Activated T-cell treated with anti-CD3 and anti-CD28 coated beads for 1 hour (primary cell): Measurements from ENCODE around the gene UNKL.

Source experiments
- DNase-seq: peaks from one replicate; pipeline ENCODE4 v3.0.0-alpha.2; 2020; ENCODE audit warnings: low read depth

UNKL gene

DNA sequence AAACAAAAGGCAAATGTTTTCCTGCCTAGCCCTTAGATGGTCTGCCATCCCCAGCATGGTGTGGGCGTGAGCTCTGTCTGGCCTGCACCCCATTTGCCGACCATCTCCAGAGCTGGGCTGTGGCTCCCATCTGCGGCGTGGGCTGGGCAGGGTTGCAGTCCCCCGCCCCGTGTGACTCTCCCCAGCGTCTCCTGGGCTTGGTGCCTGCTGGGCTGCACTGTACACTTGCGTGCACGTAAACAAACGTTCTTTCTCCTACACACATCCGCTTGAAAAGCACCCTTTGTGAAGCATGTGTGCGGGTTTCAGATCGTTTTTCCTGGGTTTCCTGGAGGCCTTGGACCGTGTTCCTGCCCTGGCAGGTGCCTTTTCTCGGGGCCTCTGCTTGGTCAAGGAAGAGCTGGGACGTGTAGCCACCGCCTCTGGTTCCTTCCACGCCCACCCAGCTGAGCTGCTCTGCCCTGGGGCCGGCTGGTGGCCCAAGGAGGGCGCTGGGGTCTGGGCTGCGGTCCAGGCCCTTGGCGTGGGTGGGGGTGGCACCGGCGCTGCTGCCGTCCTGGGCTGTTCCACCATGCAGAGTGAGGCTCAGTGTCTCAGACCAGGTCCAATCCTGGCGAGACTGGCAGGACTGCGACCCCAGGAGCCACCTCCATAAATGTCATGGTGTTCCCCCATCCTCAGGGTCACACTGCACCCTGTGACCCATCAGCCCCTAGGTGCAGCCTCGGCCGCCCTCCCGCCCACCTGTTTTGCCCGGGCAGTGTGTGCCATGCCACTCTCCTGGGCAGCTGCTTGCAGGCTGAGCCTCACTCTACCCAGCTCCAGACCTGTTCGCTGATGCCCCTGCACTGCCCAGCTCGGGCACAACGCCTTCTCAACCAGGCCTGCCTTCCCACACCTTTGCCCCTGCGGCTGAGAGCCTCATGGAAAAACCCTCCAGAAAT is 90.9 kb downstream of the UNKL start:
- no peak for DNase-seq

GRCh38 chr16:1322407-1322806 is 92.1 kb downstream of the UNKL start:
- DNase-seq, result no peak

- no peak for DNase-seq
Measured at GRCh38 chr16:1320658-1321240, 93.8 kb downstream of the UNKL start.

DNA sequence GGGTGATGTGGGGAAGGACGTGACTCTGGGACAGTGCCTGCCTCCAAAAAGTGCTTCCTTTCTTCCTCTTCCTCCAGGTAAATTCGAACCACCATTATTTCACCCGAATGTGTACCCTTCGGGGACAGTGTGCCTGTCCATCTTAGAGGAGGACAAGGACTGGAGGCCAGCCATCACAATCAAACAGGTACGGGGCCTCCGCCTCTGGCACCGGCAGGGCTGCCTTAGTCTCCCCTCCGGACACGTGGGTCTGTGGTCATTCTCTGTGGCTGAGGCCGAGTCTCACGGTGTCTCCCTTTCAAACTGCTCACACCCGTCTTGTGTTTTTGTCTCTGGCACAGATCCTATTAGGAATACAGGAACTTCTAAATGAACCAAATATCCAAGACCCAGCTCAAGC is 94.4 kb downstream of the UNKL start:
- DNase-seq, result no peak

- no peak for DNase-seq
Measured at GRCh38 chr16:1319041-1319440, 95.5 kb downstream of the UNKL start.

- DNase-seq, result no peak
Measured at GRCh38 chr16:1318268-1318545, 96.3 kb downstream of the UNKL start.

GRCh38 chr16:1317479-1318267 is 96.8 kb downstream of the UNKL start:
- no peak for DNase-seq

GRCh38 chr16:1316033-1316405 is 98.5 kb downstream of the UNKL start:
- no peak for DNase-seq

GRCh38 chr16:1315081-1316032 is 99.1 kb downstream of the UNKL start:
- DNase-seq, result no peak

DNA sequence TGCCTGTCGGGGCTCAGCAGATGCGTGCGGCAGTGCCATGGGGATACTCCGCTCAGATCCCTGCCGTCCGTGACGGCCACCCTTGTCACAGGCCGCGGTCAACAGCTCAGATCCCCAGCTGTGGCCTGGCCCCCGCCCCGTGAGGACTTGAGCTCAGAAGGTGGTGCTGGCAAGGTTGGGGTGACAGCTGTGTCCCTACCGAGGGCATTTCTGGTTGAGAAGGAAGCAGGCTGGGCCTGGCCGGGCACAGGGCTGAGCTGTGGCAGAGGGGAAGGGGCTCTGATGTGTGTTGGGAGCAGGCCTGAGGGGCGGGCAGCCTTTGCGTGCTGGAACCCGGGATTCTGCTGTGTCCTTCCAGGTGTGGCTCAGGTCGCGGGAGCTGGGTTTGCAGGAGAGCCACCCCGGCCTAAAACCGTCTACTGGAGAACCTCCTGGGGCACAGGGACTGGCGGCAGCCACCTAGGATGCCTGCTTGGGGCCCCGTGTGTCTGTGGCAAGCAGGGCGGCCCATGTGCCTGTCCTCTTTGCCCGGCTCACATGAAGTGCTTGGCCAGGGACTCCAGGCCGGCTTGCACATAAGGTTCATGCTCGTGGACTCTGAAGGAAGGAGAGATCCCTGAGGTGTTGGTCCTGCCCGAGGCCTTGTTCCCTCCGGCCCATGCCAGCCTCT is 100.0 kb downstream of the UNKL start:
- DNase-seq, result no peak

DNA sequence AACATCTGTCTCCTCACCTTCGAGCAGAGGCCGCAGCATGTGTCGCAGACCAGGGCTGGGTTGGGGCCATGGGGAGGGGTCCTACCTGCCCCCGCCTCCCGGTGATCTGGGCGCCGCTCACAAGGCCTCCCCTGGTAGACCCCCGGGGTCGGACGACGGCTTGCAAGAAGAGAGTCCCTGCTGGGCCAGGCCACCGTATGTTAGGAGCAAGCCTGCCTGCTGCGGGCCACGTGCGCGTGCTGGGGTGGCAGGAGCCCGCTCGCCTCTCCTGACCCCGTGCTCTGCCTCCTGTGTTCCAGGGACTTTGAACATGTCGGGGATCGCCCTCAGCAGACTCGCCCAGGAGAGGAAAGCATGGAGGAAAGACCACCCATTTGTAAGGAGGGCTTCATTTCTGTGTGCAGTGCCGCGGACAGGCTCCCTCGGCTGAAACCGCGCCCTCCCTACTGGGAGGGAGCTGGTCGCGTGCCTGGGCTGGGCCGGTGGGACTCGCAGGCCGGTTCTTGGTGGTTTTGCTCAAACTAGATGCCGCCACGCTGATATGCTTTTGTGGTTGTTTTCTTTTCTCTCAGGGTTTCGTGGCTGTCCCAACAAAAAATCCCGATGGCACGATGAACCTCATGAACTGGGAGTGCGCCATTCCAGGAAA is 100.7 kb downstream of the UNKL start:
- DNase-seq, result no peak
